ENCODE measurements around the gene MORN1. TPM values are rescaled to one million over a fixed set of nuclear protein-coding genes. Genes with fewer than 3 reads are reported as not detected.

Gene MORN1
- total RNA-seq, 1 donor from 2014 or later = 4.5 TPM

GRCh38 chr1:2381741-2382620, 9.4 kb downstream of the MORN1 start:
- no peaks in the 10 kb centered on the region for H3K36me3 ChIP-seq
- intact Hi-C loops (cut with micrococcal nuclease) = loop anchor here (5.0 kb wide), 1 partner anchor 185 kb away; no protein-coding TSS in a partner anchor
- no peak overlapping the region for H3K4me3 ChIP-seq
- DNase-seq = peak; percentile 83
- no peaks in the 10 kb centered on the region for H3K27me3 ChIP-seq (ENCODE audit: low read depth)
- peaks cover 13% of the 10 kb centered on the region for H3K4me1 ChIP-seq
- TF ChIP-seq CTCF (IDR thresholded peaks at IDR 0.05; ENCODE audit: borderline replicate concordance) = peak; percentile 97
- no peaks in the 10 kb centered on the region for H3K9me3 ChIP-seq (replicated peaks)
- H3K27ac ChIP-seq (replicated peaks) = peak overlapping the region; percentile 27

DNA sequence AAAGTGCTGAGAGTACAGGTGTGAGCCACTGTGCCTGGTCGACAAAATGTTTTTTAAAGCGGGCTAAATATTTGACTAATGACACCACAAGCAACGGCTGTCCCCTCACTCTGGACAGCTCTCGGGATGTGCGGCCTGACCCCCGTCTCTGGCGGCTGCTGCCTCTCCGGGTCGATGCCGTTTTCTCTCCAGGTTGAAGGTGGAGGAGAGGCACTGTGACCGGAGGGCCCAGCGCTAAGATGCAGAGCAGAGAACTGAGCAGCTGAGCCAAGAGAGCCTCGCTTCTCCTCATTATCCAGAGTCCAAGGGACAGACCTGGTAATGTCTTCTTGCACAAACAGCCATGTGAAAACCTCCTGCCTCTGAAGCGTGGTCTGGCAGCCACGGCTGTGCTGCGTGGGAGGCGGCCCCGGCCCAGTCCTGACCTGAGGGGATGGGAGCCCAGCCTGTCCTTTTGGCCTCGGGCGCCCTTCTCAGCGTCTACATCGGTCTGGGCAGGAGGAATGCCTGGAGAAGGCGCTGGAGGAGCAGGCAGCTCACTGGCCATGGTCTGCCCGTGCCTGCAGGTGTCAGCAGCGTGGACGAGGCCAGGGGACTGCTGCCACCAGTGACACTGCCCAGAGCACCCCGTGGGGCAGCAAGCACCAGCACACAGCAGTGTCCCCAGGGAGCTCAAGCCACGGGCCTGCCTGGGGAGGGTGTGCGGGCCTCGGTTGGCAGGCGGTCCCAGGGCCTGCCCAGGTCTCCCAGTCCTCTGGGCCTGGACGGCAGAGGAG, 10.3 kb downstream of the MORN1 start:
- peaks cover 13% of the 10 kb centered on the region for H3K4me1 ChIP-seq
- H3K27me3 ChIP-seq (ENCODE audit: low read depth) = no peaks in the 10 kb centered on the region
- DNase-seq = no peak
- intact Hi-C loops (cut with micrococcal nuclease) = loop anchor here (5.0 kb wide), 1 partner anchor 184 kb away; no protein-coding TSS in a partner anchor
- no peaks in the 10 kb centered on the region for H3K36me3 ChIP-seq
- H3K4me3 ChIP-seq = no peak overlapping the region
- no peak for TF ChIP-seq CTCF (IDR thresholded peaks at IDR 0.05; ENCODE audit: borderline replicate concordance)
- H3K9me3 ChIP-seq (replicated peaks) = no peaks in the 10 kb centered on the region
- peak overlapping the region; percentile 27 for H3K27ac ChIP-seq (replicated peaks)

GRCh38 chr1:2379733-2380404, 11.5 kb downstream of the MORN1 start:
- no peaks in the 10 kb centered on the region for H3K9me3 ChIP-seq (replicated peaks)
- no peak for DNase-seq

DNA sequence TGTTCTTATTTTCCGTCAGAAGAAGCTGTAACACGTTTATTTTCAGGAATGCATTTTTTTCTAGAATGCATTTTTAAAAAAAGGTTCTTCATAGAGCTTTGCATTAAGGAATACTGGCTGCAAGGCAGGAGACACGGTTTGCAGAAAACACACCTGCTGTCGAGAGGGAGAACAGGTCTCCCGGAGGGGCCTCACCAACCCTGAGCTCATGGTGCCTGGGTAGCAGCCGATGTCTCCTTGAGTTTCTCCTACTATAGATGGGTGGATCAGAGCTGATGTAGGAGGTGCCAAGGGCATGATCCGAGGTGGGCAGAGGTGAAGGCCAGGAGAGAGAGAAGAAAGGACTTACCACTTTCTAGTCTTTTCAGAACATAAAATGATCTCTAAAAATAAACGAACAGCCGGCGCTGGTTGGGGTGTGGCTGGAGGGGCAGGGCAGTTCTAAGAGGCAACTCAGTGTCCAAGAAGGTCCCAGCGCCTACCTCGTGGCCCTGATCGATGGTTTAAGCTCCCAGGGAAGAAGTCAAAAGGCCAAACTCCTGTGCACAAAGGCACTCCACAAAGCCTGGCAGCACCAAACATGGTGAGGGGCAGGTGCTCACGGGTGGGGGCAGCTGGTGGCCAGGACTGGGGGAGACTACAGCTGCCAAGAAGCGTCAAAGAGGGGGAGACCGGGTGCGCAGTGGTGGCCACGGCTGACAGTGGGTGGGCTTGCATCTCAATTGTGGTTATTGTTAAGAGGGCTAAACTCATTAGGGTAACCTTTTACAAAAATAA, 12.2 kb downstream of the MORN1 start:
- Histone ChIP-seq H3K9me3 (replicated peaks) (no peaks in the 10 kb centered on the region), H3K27me3 (ENCODE audit: low read depth) (no peaks in the 10 kb centered on the region), H3K36me3 (no peaks in the 10 kb centered on the region), H3K4me3 (no peak overlapping the region), H3K4me1 (peaks cover 13% of the 10 kb centered on the region), H3K27ac (replicated peaks) (no peak overlapping the region)
- intact Hi-C loops (cut with micrococcal nuclease) = no loop called here
- TF ChIP-seq CTCF (IDR thresholded peaks at IDR 0.05; ENCODE audit: borderline replicate concordance) = no peak
- DNase-seq = no peak

More at GRCh38 chr1:2379733-2380404, 11.5 kb downstream of the MORN1 start:
- Histone ChIP-seq H3K4me1 (peaks cover 13% of the 10 kb centered on the region), H3K27me3 (ENCODE audit: low read depth) (no peaks in the 10 kb centered on the region), H3K36me3 (no peaks in the 10 kb centered on the region), H3K4me3 (no peak overlapping the region), H3K27ac (replicated peaks) (no peak overlapping the region)
- no peak for TF ChIP-seq CTCF (IDR thresholded peaks at IDR 0.05; ENCODE audit: borderline replicate concordance)
- intact Hi-C loops (cut with micrococcal nuclease) = loop anchor here (5.0 kb wide), 1 partner anchor 183 kb away; no protein-coding TSS in a partner anchor

All from left ventricle myocardium inferior (tissue), 1 donor.